B cell (primary cell): ENCODE data around the gene RNH1. TPM values are rescaled to one million over a fixed set of nuclear protein-coding genes. Genes with fewer than 3 reads are reported as not detected.

Source experiments
- ATAC-seq: fragments of 200-7000 bp; cut with Tn5 transposase; one replicate; pipeline ENCODE4 v1.10.0; 2021; ENCODE audit warnings: low read depth, mild to moderate bottlenecking, moderate number of reproducible peaks, moderate library complexity
- CTCF ChIA-PET: fragments of 350-600 bp; sonication (Branson Sonifier 250); formaldehyde crosslinking; loops from one replicate; lab custom pipeline; 2021; ENCODE audit warnings: antibody characterized with exemption, inconsistent platforms; lab: Charles Lee
- POLR2A ChIA-PET: fragments of 350-600 bp; sonication (Branson Sonifier 250); formaldehyde crosslinking; loops from one replicate; lab custom pipeline; 2021; ENCODE audit warnings: antibody characterized with exemption; lab: Charles Lee
- DNase-seq: peaks from one replicate; pipeline ENCODE4 v3.0.0; 2013
- H2AFZ ChIP-seq: 2 replicates; pipeline ENCODE4 v1.6.1; 2012; ENCODE audit warnings: mild to moderate bottlenecking, low read depth, low read length; ENCODE audit not compliant: insufficient read depth, poor library complexity, severe bottlenecking
- H3K27ac ChIP-seq, 2 donors: 1 replicate in 1 of 2; 2 replicates in 1 of 2; pipeline ENCODE4 v1.5.1; 2012 to 2013; ENCODE audit warnings: low read length in 2 of 2, mild to moderate bottlenecking in 2 of 2, moderate library complexity in 1 of 2
- H3K27me3 ChIP-seq, 4 experiments: fragments of 200-600 bp in 1 of 4; sonication (generic) in 1 of 4; replicated peaks in 1 of 4; 1 replicate in 2 of 4; 2 replicates in 2 of 4; pipeline versions ENCODE4 v1.6.1 to v1.7.0; 2013 to 2016; ENCODE audit warnings: low read length in 3 of 4, mild to moderate bottlenecking in 2 of 4, mixed read lengths in 1 of 4, moderate library complexity in 1 of 4; ENCODE audit not compliant: insufficient read depth in 4 of 4, control insufficient read depth in 3 of 4; ENCODE audit errors: control extremely low read depth in 1 of 4
- H3K36me3 ChIP-seq, 2 experiments: replicated peaks in 1 of 2; 1 replicate in 1 of 2; 2 replicates in 1 of 2; pipeline versions ENCODE4 v1.6.1 to v1.7.1; 2013; ENCODE audit warnings: low read length in 1 of 2; ENCODE audit not compliant: insufficient read depth in 2 of 2, control insufficient read depth in 1 of 2; ENCODE audit errors: control extremely low read depth in 1 of 2, extremely low read depth in 1 of 2
- H3K4me1 ChIP-seq, 2 donors: fragments of 200-600 bp in 1 of 2; sonication (generic) in 1 of 2; 1 replicate in 1 of 2; 2 replicates in 1 of 2; pipeline versions ENCODE4 v1.5.1 to v1.6.1; 2013 to 2017; ENCODE audit warnings: low read length in 2 of 2; ENCODE audit not compliant: control insufficient read depth in 2 of 2, insufficient read depth in 2 of 2
- H3K4me2 ChIP-seq: replicated peaks from 2 replicates; pipeline ENCODE3; 2012; ENCODE audit warnings: mild to moderate bottlenecking, low read depth, low read length; ENCODE audit not compliant: poor library complexity, severe bottlenecking
- H3K4me3 ChIP-seq, 5 experiments: fragments of 200-600 bp in 1 of 5; sonication (generic) in 1 of 5; 1 replicate in 3 of 5; 2 replicates in 2 of 5; pipeline versions ENCODE4 v1.5.1 to v1.7.0; 2011 to 2016; ENCODE audit warnings: low read length in 4 of 5, mild to moderate bottlenecking in 4 of 5, low read depth in 2 of 5, control low read depth in 1 of 5, moderate library complexity in 1 of 5; ENCODE audit not compliant: insufficient read depth in 1 of 5; ENCODE audit errors: control extremely low read depth in 1 of 5, extremely low read depth in 1 of 5
- H3K79me2 ChIP-seq: fragments of 200-600 bp; sonication (generic); one replicate; pipeline ENCODE4 v1.6.0; 2016; ENCODE audit warnings: low read length; ENCODE audit not compliant: control insufficient read depth, insufficient read depth
- H3K9ac ChIP-seq: fragments of 200-600 bp; sonication (generic); 2 replicates; pipeline ENCODE4 v1.6.1; 2017; ENCODE audit warnings: mild to moderate bottlenecking, low read length, moderate library complexity
- H3K9me3 ChIP-seq, 3 donors: one replicate each; pipeline versions ENCODE4 v1.6.1 to v1.7.1; 2013; ENCODE audit warnings: low read length in 2 of 3; ENCODE audit not compliant: control insufficient read depth in 2 of 3, insufficient read depth in 1 of 3; ENCODE audit errors: control extremely low read depth in 1 of 3
- H4K20me1 ChIP-seq: 2 replicates; pipeline ENCODE4 v1.6.0; 2012; ENCODE audit warnings: mild to moderate bottlenecking, low read length; ENCODE audit not compliant: insufficient read depth, control insufficient read depth, poor library complexity, severe bottlenecking
- H3K27ac Mint-ChIP-seq: one replicate; pipeline ENCODE4 v1.8.0; 2021; ENCODE audit warnings: mixed read lengths
- H3K27me3 Mint-ChIP-seq: one replicate; pipeline ENCODE4 v1.8.0; 2021; ENCODE audit warnings: mixed read lengths
- H3K4me1 Mint-ChIP-seq: one replicate; pipeline ENCODE4 v1.8.0; 2021; ENCODE audit warnings: mixed read lengths
- H3K4me3 Mint-ChIP-seq: one replicate; pipeline ENCODE4 v1.8.0; 2021; ENCODE audit warnings: mixed read lengths
- H3K9me3 Mint-ChIP-seq: one replicate; pipeline ENCODE4 v1.8.0; 2022; ENCODE audit warnings: mixed read lengths; ENCODE audit not compliant: insufficient read depth
- CTCF ChIP-seq: fragments of 200-600 bp; IDR thresholded peaks from one replicate; pipeline ENCODE4 v1.8.0; 2022; ENCODE audit warnings: antibody characterized with exemption, mild to moderate bottlenecking
- EZH2 ChIP-seq: IDR thresholded peaks from 2 replicates; pipeline ENCODE4 v1.6.1; 2012; ENCODE audit warnings: borderline replicate concordance, low read depth, mild to moderate bottlenecking, moderate library complexity, low read length; ENCODE audit not compliant: insufficient read depth, poor library complexity, severe bottlenecking
- WGBS: methylation state at CpG from one replicate; pipeline ENCODE4 v1.1.5; 2013; ENCODE audit warnings: missing lambda C conversion rate; ENCODE audit not compliant: insufficient coverage; 5-methylcytosine and 5-hydroxymethylcytosine counted together
- intact Hi-C: fragments of 100-400 bp; cut with micrococcal nuclease; formaldehyde crosslinking; loops from one replicate; pipeline ENCODE4 v1.10.0; 2022
- polyA plus RNA-seq: library from polyadenylated mRNA; depleted of rRNA; stranded (reverse); fragments of >200 nt; gene quantifications from 2 replicates; pipeline ENCODE4 v1.2.3, GENCODE V29; 2012
- total RNA-seq, 2 donors: library from RNA; stranded (reverse); fragments of 120-200 nt in 1 of 2; gene quantifications; 1 replicate in 1 of 2; 2 replicates in 1 of 2; pipeline versions ENCODE4 v1.2.3 to v1.2.4, GENCODE V29; 2013 to 2022

The RNH1 gene
- total and polyA plus RNA-seq, 2 donors (not counting 1 experiment from before 2014, with no cell fraction given), result 81.0 to 159 TPM

GRCh38 chr11:514606-515005, 7.6 kb upstream of the RNH1 start:
- Histone ChIP-seq H3K4me2 (no peak overlapping the region), H3K27ac (no peak overlapping the region), H2AFZ (no peak overlapping the region), H3K9ac (no peak overlapping the region), H3K9me3 (peaks cover 0 to 22% (median 0%) of the 10 kb centered on the region in 3 donors), H3K36me3 (peaks cover 0 to 2% of the 10 kb centered on the region in 2 experiments), H3K27me3 (no peaks in the 10 kb centered on the region), H4K20me1 (no peaks in the 10 kb centered on the region), H3K4me3 (no peak overlapping the region), H3K4me1 (peaks cover 3 to 4% of the 10 kb centered on the region in 2 donors), H3K79me2 (peaks cover 5% of the 10 kb centered on the region)
- ATAC-seq, result no peak
- ChIA-PET POLR2A (no interaction called here), CTCF (no interaction called here)
- peaks cover 3% of the 10 kb centered on the region for H3K9me3 Mint-ChIP-seq
- intact Hi-C loops, result no loop called here
- TF ChIP-seq CTCF (no peak), EZH2 (no peak)
- 98% methylated on average over 9 of the region's 10 CpGs for WGBS
- no peak overlapping the region for H3K27ac Mint-ChIP-seq
- H3K27me3 Mint-ChIP-seq, result no peaks in the 10 kb centered on the region
- no peak for DNase-seq
- peaks cover 9% of the 10 kb centered on the region for H3K4me1 Mint-ChIP-seq
- no peak overlapping the region for H3K4me3 Mint-ChIP-seq

GRCh38 chr11:512761-513595, 5.9 kb upstream of the RNH1 start:
- Mint-ChIP-seq H3K4me3 (no peak overlapping the region), H3K9me3 (peaks cover 3% of the 10 kb centered on the region), H3K4me1 (peaks cover 9% of the 10 kb centered on the region), H3K27me3 (no peaks in the 10 kb centered on the region), H3K27ac (peak overlapping the region; percentile 59)
- no peak overlapping the region for H2AFZ ChIP-seq
- no peak overlapping the region for H3K4me2 ChIP-seq
- ChIA-PET POLR2A (interaction anchor here (0.7 kb wide), 1 partner anchor 158 kb away, joined by 8 read pairs; no protein-coding TSS in a partner anchor), CTCF (no interaction called here)
- H3K9ac ChIP-seq, result no peak overlapping the region
- DNase-seq (no peak), ATAC-seq (no peak)
- H3K4me1 ChIP-seq, result peaks cover 0 to 1% of the 10 kb centered on the region in 2 donors
- peaks cover 5% of the 10 kb centered on the region for H3K79me2 ChIP-seq
- H3K36me3 ChIP-seq, result peaks cover 0 to 4% of the 10 kb centered on the region in 2 experiments
- TF ChIP-seq CTCF (no peak), EZH2 (no peak)
- peaks cover 0 to 14% (median 0%) of the 10 kb centered on the region in 3 donors for H3K9me3 ChIP-seq
- intact Hi-C loops, result no loop called here
- H3K4me3 ChIP-seq, result no peak overlapping the region
- no peaks in the 10 kb centered on the region for H3K27me3 ChIP-seq
- H4K20me1 ChIP-seq, result no peaks in the 10 kb centered on the region
- 95% methylated on average over 28 of the region's 29 CpGs for WGBS
- no peak overlapping the region for H3K27ac ChIP-seq
